GM21390 (cell line): ENCODE measurements around the gene EFNA1.

Experiments
- ATAC-seq: cut with Tn5 transposase; IDR thresholded peaks from one replicate; pipeline ENCODE4 v1.9.1; 2021; ENCODE audit not compliant: unreplicated experiment

EFNA1 gene

DNA sequence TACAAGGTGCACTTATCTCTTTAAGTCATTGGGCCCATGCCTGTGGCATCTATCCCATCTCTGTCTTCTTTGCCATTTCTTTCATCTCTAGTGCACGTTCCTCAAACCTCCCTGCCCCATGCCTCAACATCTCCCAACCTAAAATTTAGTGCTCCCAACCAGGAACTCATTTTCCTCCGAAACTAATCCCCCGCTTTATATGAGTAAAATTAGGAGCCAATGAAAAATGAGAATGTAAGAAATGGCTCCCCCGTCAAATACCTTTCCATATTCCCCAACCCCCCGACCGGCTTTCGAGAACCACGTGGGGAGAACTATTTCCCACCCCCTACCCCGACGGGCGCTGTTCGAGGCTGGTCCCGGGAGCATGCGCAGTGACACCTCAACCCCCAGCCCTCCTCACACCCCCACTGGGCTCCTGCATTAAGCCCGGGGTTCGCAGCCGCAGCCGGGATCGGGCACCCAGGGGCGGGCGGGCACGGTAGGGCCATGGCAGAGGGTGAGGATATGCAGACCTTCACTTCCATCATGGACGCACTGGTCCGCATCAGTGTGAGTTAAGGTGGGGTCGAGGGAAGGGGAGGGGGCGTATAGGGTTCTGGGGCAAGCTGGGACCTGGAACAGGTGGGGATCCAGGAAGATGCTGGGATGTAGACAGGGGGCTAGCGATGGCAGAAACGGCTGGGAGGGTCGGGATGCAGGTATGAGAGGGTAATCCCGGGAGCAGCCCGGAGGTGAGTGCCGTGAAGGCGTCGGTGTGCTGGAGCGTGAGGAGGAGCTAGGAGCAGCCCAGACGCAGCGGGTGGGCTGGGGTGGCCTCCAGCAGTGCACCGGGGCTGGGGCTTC, 46.0 kb downstream of the EFNA1 start, which contains the start of gene TRIM46:
Gene TRIM46, plus strand, starts transcription at position 372 of the 846 bp plus-strand sequence. Its CDS starts 118 bp downstream, at position 490.
- no peak for ATAC-seq

DNA sequence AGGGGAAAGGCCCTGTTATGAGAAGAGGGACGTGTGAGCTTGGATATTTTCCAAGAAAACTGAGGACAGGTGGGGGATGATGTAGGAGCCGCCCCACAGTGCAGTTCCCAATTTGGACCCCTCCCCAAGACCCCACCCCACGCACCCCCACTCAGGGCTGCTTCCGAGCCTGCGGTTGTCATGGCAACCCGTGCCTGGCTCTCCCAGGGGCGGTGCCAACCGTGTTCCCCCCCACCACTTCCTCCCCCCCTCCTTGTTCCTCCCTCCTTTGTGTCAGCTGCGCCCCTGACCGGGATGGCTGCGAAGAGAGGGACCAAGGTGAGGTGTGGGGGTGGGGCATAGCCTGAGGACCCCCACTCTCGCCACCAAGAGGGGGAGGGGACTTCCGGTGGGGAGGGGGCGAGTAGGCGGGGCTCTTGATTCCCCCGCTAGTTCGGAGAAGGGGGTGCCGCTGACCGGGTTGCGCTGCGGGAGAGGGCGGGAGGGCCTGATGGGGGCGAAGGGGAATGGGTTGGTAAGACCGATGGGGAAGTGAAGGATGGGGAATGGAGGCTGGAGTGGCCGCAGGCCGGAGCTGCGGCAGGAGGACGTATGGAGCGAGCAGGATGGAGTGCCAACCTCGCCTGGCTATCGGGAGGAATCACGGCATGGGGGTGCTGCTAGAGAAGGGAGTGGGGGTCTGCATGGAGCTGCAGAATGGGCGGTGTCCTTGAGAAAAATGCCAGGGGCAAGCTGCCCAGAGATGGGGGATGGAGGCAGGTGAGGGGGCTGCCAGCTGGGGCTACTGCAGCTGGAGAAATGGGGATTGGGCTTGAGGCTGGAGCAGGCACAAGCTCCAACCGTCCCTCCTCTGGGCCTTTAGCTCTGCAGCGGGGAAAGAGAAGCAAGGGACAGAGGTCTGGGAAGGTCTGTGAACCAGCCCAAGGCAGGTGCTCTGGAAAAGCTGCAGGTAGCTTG, 46.9 kb downstream of the EFNA1 start:
- no peak for ATAC-seq

DNA sequence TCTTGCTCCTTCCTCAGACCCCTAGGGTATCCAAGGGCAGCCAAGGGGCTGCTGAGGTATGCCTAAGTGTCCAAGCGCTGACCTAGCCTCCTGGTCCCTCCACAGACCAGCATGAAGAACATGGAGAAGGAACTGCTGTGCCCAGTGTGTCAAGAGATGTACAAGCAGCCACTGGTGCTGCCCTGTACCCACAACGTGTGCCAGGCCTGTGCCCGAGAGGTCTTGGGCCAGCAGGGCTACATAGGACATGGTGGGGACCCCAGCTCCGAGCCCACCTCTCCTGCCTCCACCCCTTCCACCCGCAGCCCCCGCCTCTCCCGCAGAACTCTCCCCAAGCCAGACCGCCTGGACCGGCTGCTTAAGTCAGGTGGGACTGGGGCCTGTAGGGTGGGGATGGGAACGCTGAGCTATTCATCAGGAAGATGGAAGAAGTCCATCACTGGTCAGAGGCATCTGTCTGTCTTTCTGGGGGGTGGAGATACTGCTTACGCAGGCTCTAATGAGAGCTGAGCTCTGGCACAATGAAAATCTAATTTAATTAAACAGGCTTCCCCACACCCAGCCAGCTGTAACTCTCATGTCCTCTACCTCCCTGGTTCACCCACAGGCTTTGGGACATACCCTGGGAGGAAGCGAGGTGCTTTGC, 47.7 kb downstream of the EFNA1 start:
- no peak for ATAC-seq

DNA sequence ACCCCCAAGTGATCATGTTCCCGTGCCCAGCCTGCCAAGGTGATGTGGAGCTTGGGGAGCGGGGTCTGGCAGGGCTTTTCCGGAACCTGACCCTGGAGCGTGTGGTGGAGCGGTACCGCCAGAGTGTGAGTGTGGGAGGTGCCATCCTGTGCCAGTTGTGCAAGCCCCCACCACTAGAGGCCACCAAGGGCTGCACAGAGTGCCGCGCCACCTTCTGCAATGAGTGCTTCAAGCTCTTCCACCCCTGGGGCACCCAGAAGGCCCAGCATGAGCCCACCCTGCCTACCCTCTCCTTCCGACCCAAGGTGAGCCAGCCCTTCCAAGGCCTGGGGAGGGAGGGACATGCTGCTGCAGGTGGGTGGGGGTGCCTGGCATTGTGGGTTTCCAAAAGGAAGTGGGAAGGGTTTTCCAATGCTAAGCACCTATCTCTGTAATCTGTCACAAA, 48.3 kb downstream of the EFNA1 start:
- no peak for ATAC-seq

DNA sequence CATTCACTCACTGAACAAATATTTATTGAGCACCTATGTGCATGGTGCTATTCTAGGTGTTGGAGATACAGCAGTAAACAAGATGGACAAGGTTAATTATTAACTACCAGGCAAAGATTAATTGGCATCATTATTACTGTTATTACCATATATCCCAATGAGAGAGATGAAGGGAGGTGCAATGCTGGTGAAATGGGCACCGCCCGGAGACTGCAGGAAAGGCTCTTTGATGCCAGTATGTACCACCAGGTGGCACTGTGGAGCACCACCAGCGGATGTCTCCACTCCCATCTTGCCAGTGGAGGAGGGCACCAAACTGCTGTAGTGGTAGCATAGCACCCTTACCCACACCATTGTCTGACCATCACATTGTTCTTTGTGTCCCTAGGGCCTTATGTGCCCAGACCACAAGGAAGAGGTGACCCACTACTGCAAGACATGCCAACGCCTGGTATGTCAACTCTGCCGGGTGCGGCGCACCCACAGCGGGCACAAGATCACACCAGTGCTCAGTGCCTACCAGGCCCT, 48.9 kb downstream of the EFNA1 start:
- no peak for ATAC-seq

DNA sequence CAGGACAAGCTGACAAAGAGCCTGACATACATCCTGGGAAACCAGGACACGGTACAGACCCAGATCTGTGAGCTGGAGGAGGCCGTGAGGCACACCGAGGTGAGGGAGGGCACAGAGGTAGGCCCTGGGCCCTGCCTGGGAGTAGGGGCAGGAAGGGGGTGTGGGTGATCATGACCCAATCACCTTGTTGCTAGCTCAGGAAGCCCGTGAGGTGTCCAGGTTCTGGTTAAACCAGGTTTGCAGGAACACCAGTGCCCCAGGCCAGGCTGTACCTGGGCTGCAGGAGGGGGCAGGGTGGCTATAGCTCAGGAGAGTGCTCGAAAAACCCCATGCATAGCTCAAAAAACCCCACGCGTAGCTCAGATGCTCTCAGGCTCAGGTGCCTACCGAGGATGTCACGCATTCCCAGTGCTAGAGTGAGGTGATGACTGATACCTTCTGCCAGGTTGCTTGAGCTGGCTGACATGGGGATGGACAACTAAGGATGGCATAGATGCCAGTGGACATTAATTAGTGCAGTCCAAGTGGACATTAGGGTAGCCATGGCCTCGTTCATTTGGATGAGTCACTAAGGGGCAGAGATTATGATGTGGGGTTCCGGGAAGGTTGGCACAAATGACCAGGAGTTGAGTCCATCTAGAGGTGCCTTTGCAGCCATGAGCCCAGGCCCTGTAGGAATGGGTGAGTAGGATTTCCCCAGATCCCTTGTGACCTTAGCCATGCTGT, 49.7 kb downstream of the EFNA1 start:
- no peak for ATAC-seq

DNA sequence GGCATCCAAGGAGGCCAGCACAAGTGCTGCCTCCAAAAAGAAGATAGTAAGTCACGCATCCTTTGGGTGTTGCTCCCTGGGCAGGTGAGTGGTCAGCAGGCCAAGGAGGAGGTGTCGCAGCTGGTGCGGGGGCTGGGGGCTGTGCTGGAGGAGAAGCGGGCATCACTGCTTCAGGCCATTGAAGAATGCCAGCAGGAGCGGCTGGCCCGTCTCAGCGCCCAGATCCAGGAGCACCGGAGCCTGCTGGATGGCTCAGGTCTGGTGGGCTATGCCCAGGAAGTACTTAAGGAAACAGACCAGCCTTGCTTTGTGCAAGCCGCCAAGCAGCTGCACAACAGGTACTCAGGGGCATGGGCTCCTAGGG, 50.2 kb downstream of the EFNA1 start:
- no peak for ATAC-seq

DNA sequence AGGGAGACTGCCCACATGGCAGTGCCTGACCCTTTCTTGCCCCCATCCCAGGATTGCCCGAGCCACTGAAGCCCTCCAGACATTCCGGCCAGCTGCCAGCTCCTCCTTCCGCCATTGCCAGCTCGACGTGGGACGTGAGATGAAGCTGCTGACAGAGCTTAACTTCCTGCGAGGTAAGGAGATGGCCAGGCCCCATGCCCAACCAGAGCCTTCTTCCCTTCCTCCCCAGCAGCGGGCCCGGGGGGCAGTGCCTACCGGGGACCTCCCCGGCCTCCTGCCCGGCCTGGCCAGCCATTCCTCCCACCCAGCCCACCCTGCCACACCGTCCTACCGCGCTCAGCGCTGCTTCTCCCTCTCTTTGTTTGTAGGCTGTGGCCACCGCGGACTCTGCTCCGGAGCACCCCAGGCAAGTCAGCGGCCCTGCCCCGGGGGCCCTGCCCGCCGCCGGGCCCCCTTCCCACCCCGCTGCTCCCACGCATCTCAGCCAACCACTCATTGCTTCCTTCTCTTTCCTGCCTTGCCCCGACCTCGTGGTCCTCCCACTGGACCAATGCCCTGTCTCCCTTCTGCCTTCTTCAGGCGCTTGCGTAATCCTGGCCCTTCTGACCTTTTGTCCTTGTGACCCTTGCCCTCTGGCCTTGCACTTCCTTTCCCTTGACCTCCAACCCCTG, 50.9 kb downstream of the EFNA1 start:
- no peak for ATAC-seq

DNA sequence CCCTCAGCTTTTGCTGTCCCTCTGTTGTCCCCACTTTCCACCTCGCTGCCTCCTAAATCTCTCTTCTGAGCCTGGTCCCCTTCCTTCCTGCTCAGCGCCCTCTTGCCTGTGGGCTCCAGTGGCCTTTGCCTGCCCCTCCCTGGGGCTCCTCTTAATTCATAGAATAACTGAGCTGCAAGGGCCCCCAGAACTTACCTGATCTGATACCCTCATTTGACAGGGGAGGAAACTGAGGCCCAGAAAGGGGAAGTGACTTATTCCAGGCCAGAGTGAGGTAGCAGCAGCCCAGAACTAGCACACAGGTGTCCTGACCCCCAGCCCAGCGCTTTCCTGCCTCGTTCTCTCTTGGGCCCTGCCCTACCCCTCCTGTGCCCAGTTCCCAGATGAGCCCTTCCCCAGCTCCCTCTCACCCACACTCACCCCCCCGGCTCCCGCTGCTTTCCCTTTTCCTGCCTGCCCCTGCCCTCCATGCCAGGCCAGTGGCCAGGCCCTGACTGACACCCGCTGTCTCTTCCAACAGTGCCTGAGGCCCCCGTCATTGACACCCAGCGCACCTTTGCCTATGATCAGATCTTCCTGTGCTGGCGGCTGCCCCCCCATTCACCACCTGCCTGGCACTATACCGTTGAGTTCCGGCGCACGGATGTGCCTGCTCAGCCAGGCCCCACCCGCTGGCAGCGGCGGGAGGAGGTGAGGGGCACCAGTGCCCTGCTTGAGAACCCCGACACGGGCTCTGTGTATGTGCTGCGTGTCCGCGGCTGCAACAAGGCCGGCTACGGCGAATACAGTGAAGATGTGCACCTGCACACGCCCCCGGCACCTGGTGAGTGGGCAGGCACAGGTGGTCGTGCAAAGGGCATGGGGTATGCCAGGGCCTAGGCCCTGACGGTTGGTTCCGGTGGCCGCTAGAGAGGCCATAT, 51.7 kb downstream of the EFNA1 start:
- no peak for ATAC-seq

DNA sequence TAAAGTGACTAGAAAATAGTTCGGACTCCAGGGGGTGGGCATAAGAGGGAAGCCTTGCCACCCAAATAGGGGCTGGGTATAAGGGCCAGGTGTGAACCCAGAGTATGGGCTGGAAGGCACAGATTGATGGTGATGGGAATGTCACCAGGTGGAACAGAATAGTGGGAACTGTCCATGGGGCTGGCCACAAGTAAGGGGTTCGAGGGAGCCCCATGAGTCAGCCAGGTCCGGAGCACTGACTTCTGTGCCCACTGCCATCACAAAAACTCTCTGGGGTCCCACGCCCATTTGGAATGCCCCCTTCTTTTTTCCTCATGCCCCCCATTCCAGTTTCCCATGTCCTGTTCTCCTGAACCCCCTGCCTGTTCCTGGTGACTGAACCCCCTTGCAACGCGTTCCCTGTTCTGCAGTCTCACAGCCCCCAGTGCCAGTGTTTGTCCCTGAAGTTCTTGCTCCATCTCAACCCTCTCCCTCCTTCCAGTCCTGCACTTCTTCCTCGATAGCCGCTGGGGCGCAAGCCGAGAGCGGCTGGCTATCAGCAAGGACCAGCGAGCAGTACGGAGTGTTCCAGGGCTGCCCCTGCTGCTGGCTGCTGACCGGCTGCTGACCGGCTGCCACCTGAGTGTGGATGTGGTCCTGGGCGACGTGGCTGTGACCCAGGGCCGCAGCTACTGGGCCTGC, 53.8 kb downstream of the EFNA1 start:
- no peak for ATAC-seq

DNA sequence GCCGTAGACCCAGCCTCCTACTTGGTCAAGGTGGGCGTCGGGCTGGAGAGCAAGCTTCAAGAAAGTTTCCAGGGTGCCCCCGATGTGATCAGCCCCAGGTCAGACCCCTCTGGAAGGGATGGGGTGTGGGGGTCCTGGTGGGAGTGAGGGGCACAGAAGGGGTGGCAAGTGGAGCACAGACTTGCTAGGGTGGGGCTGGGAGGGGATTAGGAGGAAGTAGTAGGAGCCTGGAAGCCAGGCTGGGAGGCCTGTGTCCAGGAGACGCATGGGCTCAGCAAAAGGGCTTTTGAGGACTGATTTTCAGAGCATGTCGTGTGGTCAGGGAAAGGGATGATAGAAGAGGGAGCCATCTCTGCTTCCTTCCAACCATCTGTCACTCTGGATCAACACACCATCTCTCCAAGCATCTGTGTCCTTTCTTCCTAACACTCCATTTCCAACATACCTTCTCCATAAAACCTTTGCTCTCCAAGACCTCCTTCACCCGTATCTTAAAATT, 54.4 kb downstream of the EFNA1 start:
- no peak for ATAC-seq

DNA sequence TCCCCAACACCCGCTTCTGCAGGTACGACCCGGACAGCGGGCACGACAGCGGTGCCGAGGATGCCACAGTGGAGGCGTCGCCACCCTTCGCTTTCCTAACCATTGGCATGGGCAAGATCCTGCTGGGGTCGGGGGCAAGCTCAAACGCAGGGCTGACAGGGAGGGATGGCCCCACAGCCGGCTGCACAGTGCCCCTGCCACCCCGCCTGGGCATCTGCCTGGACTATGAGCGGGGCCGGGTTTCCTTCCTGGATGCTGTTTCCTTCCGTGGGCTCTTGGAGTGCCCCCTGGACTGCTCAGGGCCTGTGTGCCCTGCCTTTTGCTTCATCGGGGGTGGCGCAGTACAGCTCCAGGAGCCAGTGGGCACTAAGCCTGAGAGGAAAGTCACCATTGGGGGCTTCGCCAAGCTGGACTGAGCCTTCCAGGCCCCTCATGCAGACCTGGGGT, 56.1 kb downstream of the EFNA1 start:
- ATAC-seq: no peak

DNA sequence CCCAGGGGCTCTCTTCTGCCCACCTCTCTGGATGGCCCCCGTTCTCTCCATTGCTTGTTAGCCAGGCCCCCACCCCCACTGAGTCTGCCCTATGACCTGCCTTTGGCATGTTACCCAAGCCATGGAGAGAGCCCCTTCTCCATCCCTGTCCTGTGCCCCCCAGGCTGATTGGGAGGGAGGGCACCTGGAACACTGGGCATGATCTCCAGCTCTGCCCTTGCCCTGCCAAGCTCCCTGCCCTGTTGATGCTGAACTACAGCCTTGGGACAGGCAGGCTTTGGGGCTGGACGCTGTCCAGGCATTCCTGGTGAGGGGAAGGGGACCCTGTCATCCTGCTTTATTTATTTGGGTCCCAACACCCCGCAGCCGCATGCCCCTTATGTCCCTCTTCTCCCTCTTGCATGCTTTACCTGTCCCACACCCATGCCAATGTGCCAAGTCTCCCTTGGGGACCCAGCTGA, 56.7 kb downstream of the EFNA1 start:
- ATAC-seq: no peak
